IPS-11a (cell line): ENCODE results near the gene SENP7.
"Not testable (repeated sequence)": the region's sequence is repeated elsewhere in the genome, so short reads cannot be mapped to it uniquely, and the experiment has no call there.

Experiments used
- H3K4me3 ChIP-seq: one replicate; pipeline ENCODE4 v1.5.1; 2013; ENCODE audit warnings: low read depth, low read length, control low read depth

Gene SENP7, protein sequence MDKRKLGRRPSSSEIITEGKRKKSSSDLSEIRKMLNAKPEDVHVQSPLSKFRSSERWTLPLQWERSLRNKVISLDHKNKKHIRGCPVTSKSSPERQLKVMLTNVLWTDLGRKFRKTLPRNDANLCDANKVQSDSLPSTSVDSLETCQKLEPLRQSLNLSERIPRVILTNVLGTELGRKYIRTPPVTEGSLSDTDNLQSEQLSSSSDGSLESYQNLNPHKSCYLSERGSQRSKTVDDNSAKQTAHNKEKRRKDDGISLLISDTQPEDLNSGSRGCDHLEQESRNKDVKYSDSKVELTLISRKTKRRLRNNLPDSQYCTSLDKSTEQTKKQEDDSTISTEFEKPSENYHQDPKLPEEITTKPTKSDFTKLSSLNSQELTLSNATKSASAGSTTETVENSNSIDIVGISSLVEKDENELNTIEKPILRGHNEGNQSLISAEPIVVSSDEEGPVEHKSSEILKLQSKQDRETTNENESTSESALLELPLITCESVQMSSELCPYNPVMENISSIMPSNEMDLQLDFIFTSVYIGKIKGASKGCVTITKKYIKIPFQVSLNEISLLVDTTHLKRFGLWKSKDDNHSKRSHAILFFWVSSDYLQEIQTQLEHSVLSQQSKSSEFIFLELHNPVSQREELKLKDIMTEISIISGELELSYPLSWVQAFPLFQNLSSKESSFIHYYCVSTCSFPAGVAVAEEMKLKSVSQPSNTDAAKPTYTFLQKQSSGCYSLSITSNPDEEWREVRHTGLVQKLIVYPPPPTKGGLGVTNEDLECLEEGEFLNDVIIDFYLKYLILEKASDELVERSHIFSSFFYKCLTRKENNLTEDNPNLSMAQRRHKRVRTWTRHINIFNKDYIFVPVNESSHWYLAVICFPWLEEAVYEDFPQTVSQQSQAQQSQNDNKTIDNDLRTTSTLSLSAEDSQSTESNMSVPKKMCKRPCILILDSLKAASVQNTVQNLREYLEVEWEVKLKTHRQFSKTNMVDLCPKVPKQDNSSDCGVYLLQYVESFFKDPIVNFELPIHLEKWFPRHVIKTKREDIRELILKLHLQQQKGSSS

DNA sequence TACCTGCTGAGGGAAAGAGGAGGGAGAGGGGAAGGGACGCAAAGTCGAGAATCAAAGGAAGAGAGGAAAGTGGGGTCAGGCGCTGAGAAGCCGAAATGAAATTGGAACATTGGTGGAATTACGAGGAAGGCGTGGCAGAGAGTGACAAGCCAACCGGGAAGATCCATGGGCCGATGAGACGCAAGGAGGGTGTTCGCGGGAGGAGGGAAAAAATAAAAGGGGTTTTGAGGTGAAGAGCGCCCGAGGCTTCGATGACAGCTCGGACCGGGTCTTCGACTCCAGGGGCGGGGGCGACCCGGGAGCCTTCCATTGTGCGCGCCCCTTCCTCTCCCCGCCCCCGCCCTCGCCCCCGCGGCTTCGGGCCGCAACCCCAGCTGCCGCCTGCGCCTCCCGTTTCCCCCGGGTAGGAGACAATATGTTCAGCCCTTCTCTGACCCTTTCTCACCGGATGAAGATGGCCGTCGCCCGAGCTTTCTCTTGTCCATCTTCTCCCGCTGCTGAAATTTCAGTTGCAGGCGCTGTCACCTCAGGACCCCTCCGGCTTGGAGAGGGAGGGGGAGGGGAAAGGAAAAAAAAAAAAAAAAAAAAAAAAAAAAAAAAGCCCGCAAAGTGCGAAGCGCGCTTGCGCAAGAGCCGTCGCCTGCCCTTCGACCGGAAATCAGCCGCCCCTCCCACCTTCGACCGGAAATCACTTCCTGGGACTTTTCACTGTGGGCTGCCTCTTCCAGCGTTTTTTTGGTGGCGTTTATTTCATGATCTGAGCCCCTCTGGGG is at the start of gene SENP7:
Gene SENP7, minus strand, starts transcription at position 567 of the 773 bp plus-strand sequence. Its CDS starts 82 bp downstream, at position 485.
- peak within 1 kb of the TSS; percentile 83 for H3K4me3 ChIP-seq

DNA sequence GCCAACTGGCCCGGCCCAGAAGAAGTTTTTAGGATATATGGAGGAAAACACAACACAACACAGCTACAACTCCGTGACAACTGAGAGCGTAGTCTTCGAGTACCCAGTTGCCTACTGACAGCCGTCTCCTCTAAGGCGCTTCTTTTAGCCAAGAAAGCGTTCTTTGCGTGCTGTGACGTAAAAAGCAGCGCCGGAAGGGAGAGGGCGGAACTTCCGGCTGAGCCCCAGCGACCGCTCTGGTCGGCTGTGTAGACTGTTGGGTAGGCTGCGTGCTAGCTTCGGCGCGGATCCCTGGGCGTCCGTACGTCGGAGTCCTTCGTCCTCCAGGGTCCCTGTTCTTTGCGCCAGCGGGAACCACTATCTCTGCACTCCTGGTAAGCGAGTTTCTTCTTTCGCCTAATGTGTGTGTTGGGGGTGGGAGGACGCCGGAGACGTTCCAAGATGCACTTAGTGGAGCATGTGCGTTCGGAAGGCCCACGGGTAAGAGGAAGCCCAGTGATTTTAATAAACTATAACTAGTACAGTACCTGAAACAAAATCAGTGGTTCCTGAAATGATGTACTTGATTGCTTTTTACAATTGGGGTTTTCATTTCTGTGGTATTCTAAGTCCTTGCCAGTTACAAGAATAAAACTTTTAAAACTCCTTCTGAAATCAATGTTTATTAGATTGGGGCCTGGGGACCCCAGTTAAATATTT is 48.8 kb upstream of the SENP7 start, which contains the start of gene TRMT10C:
Gene TRMT10C, plus strand, starts transcription at position 239 of the 699 bp plus-strand sequence. CDS start 2,914 bp downstream, outside the sequence.
- H3K4me3 ChIP-seq: peak within 1 kb of the TSS; percentile 97

DNA sequence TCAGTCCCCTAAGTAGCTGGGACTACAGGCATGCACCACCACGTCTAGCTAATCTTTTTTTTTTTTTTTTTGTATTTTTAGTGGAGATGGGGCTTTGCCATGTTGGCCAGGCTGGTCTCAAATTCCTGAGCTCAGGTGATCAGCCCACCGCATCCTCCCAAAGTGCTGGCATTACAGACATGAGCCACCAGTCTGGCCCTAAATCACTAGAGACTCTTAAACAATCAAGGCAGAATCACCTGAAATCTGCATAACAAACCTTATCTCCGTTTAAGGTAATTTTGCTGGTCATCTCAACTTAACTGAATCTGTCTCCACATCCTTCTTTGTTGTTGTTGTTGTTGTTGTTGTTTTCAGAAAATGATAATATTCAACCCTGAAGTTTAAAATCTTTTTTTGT is 43.1 kb upstream of the SENP7 start:
- H3K4me3 ChIP-seq: no peak overlapping the region

DNA sequence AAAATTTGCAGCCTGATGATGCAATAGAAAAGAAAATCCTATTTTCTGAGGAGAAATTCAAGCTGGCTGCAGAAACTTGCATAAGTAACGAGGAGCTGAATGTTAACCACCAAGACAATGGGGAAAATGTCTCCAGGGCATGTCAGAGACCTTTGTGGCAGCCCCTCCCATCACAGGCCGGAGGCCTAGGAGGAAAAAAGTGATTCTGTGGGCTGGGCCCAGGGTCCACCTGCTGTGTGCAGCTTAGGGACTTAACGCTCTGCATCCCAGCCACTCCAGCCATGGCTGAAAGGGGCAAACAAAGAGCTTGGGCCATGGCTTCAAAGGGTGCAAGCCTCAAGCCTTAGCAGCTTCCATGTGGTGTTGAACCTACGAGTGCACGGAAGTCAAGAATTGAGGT is 40.4 kb upstream of the SENP7 start:
- H3K4me3 ChIP-seq: not testable (repeated sequence)

DNA sequence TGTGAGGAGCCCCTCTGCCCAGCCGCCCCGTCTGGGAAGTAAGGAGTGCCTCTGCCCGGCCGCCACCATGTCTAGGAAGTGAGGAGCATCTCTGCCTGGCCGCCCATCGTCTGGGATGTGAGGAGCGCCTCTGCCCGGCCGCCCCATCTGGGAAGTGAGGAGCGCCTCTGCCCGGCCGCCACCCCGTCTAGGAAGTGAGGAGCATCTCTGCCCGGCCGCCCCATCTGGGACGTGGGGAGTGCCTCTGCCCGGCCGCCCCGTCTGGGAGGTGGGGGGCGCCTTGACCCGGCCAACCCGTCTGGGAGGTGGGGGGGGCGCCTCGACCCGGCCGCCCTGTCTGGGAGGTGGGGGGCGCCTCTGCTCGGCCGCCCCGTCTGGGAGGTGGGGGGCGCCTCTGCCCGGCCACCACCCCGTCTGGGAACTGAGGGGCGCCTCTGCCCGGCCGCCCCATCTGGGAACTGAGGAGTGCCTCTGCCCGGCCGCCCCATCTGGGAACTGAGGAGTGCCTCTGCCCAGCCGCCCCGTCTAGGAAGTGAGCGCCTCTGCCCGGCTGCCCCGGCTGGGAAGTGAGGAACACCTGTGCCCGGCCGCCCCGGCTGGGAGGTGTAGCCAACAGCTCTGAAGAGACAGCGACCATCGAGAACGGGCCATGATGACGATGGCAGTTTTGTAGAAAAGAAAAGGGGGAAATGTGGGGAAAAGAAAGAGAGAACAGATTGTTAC is 38.5 kb upstream of the SENP7 start:
- not testable (repeated sequence) for H3K4me3 ChIP-seq

DNA sequence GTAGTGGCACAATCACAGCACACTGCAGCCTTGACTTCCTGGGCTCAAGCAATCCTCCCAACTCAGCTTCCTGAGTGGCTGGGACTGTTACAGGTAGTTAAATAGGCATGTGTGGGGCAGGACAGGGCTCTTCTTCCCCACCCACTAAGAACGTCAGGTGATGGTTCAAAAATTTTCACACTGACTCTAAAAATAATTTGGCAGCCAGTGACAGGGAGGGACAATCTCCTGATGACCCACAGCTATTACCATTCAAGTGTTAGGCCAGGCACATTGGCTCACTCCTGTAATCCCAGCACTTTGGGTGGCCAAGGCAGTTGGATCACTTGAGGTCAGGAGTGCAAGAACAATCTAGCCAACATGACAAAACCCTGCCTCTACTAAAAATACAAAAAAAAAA is 36.5 kb upstream of the SENP7 start:
- no peak overlapping the region for H3K4me3 ChIP-seq

DNA sequence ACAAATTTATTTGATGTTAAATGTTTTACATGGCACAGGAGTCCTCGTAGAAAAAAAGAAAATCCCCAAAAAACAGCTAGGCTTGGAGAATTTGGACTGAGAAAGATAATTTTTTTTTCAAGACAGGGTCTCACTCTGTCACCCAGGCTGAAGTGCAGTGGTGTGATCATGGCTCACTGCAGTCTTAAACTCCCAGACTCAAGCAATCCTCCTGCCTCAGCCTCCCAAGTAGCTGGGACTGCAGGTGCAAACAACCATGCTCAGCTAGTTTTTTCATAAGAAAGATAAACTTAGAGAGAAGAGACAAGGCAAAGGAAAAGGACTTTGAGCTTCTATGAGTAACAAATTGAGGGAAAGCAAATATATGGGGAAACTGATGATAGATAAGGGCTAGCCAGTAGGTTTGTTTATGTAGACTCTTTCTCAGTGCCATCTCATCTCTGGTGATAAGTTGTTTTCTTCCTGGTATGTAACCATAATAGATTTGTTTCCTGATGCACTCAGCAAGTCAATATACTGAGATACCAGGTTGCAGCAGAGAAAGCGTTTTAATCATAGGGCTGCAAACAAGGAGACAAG is 35.6 kb upstream of the SENP7 start:
- no peak overlapping the region for H3K4me3 ChIP-seq

DNA sequence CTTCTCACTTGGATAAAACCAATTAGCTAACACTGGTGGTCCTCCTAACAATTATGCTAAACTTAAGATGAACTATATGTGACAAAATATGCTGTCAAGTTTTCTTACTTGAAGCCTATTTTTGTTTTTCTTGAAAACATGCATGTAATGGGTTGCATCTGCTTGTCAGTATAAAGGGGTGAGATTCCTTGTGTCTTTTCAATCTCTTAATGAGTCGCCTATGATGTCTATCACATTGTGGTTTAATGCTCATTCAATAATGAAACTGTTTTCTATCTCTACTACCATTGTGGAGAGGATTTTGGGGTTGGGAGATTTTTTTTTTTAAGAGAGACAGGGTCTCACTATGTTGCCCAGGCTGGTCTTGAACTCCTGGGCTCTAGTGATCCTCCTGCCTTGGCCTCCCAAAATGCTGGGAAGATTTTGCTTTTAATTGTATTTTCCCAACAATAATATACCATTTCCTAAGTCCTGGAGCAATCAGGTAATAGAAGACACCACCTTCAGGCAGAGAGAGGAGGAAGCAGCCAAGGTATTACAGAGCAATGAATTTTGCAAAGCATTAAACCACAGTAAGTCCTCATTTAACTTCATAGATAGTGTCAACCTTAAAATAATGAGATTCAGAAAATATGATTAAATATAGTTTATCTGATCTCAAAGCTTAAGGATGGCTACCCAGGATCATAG is 31.3 kb upstream of the SENP7 start:
- no peak overlapping the region for H3K4me3 ChIP-seq

DNA sequence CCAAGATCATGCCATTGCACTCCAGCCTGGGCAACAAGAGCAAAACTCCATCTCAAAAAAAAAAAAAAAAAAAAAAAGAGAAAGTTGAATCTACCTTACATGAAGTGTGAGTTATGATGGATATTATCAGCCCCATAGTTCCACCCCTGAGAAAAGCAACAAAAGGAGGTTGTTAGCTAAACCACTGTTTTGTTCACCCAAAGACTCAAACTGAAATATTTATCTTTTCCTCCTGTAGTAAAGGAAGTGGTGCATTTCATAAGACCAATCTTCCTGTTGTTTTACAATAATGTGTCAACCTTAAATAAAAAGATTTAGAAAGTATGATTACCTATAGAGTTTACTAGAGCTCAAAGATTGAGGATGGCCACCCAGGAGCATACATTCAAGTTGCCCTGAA is 29.9 kb upstream of the SENP7 start:
- H3K4me3 ChIP-seq: no peak overlapping the region

DNA sequence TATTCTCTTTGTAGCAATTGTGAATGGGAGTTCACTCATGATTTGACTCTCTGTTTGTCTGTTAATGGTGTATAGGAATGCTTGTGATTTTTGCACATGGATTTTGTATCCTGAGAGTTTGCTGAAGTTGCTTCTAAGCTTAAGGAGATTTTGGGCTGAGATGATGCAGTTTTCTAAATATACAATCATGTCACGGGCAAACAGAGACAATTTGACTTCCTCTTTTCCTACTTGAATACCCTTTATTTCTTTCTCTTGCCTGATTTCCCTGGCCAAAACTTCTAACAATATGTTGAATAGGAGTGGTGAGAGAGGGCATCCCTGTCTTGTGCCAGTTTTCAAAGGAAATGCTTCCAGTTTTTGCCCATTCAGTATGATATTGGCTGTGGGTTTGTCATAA is 23.9 kb upstream of the SENP7 start:
- H3K4me3 ChIP-seq: not testable (repeated sequence)

DNA sequence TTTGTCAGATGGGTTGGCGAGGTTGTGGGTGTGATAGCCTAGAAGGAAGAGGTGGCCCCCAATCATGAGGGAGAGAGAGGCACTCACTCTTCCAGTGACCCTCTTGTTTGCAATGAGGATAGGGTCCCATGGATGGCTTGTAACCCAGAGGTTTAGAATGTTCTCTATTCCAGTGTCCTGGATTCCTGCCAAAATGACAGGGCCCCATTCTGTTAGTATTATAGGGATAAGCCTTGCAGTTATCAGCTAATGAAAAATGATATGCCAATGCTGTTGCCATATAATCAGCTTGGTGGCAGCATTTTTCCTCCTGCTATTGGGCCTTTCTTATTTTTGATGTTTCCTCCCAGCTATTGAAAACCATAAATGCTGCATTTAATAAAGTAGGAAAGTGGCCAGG is 23.3 kb upstream of the SENP7 start:
- no peak overlapping the region for H3K4me3 ChIP-seq

DNA sequence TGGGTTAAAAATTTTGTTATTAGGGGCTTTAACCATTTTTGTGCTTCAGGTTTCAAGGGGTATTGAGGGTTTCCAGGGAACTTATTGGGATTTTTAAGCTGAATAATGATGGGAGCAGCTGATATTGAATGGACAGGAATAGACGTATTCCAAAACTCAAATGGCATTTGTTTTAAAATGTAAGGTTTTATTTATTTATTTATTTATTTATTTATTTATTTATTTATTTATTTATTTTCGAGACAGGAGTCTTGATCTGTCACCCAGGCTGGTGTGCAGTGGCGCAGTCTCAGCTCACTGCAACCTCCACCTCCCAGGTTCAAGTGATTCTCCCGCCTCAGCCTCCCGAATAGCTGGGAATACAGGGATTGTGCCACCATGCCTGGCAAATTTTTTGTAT is 22.2 kb upstream of the SENP7 start:
- H3K4me3 ChIP-seq: no peak overlapping the region

DNA sequence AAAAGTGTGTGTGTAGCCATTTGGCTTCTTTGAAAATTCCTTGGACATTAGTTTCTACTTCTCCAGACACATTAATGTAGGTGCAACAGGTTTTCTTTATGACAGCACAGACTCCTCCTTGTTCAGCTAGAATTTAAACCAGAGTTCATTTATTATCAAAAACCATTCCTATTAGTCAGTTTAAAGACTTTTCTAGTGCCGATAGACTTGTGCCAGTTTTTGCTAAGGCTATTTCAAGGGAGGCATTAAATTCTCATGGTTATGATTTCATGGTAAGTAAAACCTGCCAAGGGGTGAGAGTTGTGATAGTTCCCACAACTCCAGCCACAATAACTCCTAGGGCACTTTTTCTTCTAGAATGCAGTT is 20.6 kb upstream of the SENP7 start:
- no peak overlapping the region for H3K4me3 ChIP-seq

DNA sequence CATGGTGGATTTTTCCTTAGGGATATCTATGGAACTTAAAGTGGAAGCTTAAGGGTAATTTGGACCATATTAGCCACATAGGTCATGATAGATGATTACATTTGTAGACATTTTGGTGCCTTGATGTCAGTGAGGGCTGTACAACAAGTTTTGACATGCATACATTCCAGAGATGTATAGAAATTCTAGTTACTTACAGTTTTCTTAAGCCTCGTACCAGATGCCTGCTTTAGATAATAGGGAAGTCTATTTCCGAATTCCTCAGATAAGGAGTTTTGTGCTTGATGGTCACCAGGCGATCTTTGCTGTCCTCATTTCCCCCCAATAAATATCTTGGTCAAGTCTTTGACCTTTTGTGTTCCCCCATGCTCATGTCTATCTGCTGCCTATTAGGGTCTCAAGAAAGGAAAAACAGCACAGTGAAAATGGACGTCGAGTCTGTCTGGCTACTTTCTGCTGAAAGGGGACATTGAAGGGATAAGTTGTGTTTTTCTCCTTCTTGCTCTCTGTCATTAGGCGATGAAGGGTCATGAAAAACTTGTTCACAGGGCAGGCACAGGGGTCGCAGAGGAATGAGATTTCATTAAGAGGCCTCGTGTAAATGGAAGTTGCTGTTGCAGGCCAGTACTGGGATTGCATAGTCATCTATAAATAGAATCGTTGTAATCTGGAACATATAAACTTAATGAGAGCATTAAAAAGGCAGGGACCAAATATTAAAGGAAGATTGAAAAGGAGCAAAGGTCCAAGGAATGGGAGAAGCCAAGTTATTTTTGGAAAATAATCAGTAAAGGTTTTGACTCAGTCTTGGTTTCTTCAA is 20.0 kb upstream of the SENP7 start:
- H3K4me3 ChIP-seq: no peak overlapping the region

DNA sequence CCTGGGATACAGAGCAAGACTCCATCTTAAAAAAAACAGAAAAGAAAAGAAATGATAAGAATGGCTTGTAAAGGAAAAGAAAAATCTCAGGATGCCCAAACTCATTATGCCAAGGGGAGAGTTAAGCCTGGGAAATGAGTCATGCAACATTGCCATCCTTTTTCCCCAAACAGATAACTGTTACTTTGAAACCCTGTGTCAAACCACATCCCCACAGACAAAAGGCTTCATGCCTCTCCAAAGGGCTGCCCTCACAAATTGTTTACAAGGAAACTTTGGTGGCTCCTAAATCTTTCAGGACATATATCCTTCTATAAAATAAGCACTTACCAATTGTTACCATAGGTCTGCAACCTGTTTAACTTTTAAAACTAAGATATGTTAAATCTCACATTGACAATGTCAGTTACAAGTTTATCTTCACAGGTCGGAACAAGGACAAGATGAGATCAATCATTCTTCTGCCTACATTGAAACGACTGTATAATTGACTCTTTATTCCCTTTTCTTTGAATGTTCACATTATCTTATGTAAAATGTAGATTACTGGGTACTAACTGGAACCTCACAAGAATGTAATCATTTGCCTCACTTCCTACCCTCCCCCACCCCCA is 18.6 kb upstream of the SENP7 start:
- H3K4me3 ChIP-seq: no peak overlapping the region

DNA sequence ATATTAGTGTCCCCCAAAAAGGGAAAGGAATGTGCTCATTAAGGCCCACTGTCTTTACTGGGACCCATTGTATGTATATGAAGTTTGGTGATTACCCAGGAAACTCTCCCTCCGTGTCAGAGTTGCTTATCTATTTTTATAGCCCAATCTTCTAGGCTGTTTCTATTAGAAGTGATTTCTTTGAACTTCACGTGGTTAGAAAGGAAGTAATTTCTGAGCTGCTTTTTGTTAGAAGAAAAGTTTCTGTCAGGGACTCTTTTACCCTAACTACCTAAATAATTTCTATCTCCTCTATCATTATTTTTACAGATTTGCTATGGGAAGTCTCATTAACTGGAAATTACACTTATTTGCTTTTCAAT is 17.7 kb upstream of the SENP7 start:
- no peak overlapping the region for H3K4me3 ChIP-seq
